ENCODE results near the gene NLRC5.

DNA sequence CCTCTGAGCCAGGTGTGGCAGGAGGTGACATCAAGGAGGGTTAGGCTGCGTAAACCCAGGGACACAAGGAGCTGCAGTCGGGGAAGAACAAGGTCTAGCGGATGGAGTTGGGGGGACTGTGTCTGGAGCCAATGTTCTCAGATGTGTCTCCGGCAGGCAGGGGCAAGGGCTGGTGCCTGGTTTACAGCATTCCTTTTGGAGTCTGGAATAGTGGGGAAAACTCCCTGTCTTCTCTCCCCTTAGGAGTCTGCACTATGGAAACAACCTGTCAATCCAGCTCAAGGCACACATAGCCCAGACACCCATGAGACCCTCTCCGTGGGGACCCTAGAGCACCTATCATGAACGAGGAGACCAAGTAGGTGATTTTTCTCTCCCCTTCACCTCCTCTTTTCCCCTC is 27.5 kb downstream of the NLRC5 start:
- TF ChIP-seq CTCF (IDR thresholded peaks at IDR 0.05; ENCODE audit: borderline replicate concordance, extremely low read depth, low read length, poor library complexity, severe bottlenecking) (no peak), EZH2 (IDR thresholded peaks at IDR 0.05; ENCODE audit: borderline replicate concordance, low read depth, low read length, severe bottlenecking) (no peak)

Measured in DND-41 (cell line).